Measurements from ENCODE around the gene DTNB.
"Not testable (repeated sequence)": the region's sequence is repeated elsewhere in the genome, so short reads cannot be mapped to it uniquely, and the experiment has no call there.

Gene DTNB

DNA sequence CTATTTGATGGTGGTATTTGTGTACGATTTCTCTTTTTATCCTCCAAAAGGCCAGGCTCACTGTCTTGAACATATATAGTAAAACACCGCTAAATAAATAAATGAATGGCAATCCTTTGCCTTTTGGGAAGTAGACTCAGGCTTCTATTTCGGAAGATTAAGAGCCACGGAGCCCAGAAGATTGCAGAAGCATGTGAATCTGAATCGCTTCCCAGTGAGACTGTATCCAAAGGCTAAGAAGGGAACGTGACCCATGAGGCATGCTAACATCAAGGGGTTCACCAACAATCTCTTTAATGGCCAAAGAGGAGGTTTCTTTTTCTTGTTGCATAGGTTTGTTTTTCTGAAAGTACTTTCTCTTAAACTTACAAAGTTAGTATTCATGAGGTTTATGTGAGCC, 261.6 kb downstream of the DTNB start:
- no peak for DNase-seq

DNA sequence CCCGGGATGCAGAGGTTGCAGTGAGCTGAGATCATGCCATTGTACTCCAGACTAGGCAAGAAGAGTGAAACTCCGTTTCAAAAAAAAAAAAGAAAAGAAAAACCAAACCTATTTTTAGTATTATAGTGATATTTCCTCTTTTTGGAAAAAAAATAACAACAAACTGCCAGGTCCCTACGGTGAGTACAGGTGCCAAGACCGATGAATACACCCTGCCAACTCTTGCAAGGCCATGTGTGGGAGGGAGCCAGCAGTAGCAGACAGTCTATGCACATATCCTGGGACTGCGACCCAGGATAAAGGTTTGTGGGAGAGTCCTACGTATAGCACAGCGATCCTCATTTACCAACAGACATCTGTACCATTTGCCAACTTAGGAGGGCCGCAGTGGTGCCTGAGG, 262.1 kb downstream of the DTNB start:
- DNase-seq, result no peak

DNA sequence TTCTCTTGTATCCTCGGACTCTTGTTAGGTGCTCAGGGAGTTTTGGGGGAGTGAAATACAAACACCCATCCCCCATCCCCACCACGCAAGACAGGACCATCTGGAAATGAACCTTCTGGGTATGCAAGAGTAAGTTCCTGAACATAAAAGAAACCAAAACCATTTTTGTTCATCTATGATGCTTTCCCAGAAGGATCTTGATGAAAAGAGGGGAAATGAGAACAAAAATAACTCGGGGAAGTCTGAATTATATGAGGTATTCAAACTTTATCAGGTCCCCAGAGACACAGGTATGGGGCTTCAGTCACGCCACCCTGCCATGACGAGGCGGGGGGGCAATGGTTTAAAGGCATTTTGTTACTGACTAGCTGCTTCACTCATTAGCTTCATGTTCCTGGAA, 263.0 kb downstream of the DTNB start:
- DNase-seq, result no peak

DNA sequence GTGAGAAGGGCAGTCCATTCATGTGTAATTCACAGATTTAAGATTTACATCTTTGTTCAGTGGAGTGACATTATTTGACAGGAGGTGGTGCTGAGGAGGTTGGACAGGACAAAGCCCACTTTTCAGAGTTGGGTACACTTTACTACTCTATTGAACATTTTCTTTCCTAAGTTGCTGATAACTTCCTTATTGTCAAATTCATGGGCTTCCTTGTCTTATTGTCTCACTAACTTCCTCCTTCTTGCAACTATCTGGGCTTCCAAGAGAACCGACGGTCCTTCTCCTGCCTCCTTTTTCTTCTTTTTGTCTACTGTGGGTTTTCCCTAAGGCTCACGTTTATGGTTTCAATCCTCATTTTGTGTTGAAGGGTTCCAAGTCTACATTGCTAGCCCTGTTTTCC, 263.9 kb downstream of the DTNB start:
- no peak for DNase-seq

DNA sequence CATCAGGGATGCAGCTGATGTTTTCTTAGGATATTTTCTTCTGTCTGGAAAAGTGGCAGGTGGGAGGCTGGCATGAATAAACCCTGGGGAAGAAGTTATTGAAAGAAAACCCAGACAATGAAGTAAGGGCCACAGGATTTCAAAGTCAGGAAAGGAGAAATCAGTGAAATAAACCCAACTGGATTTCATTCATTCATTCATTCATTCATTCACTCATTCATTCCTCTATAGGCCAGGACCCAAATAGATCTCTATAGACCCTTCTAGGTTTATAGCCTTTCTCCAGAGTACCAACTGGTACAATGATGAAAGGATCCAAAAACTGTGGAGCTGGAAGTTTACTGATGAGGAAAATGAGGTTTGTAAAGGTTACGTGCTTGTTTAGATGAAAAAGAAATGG, 264.3 kb downstream of the DTNB start:
- no peak for DNase-seq

DNA sequence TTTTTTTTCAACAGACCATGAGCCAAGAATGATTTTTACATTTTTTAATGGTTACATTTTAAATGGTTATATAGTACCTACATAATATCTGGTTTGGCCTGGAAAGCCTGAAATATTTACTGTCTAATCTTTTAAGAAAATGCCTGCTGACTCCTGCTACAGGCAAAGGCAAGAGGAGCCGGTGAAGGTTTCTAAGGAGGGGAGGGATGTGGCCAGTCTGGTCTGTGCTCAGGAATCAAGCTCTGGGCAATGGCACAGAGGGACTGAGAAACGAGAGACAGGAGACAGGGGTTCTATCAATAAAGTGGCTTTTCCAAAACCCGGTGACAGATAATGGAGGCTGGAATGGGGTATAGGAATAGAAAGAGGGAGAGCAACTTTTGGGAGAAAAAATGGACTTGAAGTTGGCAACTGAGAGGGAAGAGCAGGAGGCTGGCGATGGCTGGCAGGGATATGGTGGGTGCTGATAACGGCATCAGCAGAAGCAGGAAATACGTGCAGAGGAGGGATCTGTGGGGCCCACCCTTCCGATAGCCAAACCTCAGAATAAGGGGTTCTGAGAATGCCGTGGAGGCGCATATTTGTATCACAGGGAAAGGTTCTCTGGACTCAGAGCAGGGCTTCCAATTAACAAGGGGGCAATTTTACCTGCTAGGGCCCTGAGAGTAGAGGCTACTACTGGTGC, 267.6 kb downstream of the DTNB start:
- no peak for DNase-seq

DNA sequence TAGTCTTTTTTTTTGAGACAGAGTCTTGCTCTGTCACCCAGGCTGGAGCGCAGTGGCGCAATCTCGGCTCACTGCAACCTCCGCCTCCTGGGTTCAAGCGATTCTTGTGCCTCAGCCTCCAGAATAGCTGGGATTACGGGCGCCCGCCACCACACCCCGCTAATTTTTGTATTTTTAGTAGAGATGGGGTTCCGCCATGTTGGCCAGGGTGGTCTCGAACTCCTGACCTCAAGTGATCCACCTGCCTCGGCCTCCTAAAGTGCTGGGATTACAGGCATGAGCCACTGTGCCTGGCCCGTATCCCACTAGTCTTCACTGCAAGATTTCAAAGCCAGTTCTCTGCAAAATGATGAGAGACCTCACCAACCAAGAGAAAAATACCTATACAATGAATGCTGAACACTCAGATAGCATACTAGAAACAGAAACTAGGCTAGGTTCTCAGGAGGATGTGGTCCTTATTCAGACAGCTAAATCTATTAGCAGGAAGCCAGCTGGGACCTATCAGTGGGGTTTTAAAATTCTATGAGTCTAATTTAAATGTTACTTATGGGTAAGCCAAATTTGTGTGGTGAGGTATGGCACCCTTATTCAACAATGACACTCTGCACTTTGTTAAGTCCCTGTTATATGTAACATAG, 270.1 kb downstream of the DTNB start:
- not testable (repeated sequence) for DNase-seq

DNA sequence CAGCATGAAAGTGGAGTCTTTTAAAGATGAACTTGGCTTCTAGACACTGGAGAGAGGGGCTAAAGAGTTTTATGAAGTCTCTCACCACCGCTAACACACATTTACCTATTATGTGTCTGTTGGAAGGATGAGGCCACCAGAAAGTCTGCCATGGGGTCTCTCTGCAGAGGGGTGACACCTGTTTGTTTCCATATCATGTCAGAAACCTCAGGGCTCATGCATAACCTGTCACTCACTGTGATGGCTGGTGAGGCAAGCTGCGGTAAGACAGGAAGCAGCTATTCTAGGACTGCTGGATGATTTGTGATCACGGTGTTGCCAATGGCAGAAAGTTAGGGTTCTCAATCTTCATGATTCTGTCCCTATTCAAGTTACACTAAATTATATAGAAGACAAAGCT, 270.9 kb downstream of the DTNB start:
- no peak for DNase-seq

DNA sequence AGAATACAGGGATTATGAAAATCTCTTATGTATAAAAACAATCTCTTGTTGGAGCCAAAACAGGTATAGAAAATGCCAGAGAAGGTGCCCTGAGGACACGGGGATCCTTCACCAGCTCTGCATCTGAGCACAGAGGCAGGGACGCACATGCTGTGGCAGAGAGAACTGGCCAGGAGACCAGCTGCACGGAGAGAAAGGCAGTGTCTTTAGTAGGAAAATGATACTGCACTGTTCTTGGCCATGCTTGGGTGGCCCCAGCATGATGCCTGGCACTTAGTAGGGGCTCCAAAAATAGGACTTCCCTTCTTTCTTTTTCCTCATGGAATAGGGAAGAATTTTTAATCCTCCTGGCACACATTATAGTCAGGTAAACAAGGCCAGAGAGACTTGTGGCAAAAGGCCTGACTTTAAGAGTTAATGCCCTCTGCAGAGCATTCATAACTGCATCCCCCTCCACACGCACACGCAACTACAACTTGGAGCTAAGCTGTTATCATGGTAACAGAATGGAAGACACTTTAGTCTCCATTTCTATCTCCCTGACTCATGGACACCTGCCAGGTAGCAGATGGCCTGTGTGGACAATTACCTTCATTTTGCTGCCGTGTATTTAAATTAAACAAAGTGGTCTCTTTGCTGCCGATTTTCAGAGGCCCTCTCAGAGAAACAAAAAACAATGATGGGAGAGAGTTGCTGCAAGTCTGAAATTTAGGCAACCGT, 271.9 kb downstream of the DTNB start:
- DNase-seq, result no peak

DNA sequence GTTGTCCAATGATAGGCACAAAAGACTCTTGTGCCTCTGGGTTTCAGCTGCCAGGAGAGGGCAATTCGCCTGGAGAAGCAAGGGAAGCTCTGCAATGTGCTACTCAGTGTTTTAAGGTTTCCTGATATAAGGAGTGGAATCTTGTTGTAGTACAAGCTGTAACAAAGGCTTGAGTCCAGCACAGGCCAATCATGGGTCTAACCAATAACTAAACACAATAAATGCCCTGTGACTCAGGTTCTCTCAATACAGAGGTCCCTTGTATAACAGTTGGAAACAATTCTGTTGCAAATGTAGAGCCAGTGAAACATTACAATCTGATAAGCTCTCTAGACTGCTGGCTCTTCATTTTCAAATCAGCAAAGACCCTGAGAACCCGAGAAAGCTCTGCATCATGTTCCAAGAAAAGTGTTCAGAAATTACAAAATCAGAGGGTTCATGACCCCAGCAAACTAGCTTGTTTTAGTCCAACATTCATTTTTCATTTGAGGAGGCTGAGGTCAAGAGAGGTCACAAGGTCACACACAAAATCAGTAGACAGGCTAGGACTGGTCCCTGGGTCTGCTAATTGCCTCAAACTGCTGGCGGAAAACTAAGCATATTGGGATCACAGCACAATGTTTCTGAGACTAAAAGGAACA, 272.7 kb downstream of the DTNB start:
- DNase-seq, result no peak

DNA sequence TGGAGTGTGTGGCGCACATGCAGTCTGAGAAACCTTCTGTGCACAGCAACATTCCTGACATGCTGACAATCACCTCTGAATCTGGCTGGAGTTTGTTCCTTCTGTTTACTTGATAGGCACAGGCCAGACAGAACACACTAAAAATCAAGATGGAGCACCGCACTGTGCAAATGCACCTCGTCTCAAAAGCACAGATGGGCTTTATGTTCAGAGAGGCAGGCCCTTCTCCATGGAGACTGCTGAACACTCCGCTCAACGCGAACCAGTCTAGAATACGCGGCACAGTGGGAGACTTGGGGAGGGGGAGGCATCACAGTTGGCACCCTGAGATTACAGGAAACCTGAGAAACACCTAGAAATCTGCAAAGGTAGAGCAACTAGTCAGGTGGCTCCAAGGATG, 273.2 kb downstream of the DTNB start:
- no peak for DNase-seq

DNA sequence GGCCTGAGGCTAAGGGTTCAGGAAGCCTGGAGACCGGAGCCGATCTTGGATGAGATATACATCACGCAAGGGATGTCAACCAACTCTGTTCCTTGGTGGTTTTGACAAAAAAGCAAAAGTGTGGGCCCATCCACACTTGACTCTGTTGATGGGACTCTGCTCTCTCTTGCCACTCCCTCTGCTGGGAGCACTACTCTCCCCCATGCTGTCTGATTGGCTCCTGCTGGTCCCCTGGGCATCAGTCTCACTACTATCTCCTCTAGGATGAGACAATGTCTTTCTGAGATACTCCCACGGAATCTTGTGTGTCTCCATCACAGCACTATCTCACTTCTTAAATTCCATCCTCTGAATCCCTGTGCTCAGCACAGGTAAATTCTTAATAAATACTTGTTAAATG, 274.8 kb downstream of the DTNB start:
- DNase-seq, result no peak

DNA sequence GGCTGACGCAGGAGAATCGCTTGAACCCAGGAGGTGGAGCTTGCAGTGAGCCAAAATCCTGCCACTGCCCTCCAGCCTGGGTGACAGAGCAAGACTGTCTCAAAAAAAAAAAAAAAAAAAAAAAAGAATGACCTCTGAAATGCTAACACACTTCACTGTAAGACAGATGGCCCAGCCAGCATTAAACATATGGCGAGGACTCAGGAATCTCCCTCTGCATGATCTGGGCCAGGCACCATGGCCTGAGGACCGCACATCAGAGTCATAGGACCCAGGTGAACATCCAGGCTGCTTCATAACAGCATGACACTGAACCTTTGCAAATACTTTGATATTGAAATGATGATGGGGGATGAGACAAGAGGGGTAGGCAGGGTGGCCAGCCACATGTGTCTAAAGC, 275.6 kb downstream of the DTNB start:
- DNase-seq, result no peak

DNA sequence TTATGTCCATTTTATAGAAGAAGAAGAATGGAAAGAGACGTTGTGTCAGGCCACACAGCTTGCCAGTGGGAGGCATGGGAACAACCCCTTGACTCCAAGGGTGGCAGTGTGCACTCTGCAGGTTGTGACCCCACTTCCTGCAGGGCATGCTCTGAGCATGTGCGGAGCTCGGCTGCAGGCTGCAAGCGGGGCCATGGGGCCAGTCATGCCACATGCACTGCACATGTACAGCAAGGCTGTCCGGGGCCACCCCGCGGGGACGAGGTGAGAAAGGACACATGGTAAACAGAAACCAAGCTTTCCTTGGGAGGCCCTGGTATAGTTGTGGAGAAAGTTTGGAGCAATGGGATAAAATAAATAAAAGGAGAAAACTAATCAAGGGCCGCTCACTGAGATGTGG, 284.2 kb downstream of the DTNB start:
- no peak for DNase-seq

DNA sequence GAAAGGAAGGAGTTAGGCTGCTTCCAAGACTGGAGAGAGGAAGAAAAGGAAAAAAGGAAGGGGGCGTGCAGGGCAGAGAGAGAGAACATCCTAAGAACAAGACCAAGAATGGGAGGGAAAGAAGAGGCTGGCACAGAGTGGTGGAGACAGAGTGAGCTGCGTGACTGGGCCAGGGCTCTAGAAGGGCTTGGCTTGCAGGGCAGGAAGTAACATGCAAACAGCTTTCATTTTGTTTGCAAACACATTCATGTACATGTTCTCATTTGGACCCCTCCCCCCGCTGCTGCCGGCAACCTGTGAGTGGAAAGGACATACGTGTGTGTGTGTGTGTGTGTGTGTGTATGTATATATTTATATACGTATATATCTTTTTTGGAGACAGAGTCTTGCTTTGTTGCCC, 284.9 kb downstream of the DTNB start:
- no peak for DNase-seq

DNA sequence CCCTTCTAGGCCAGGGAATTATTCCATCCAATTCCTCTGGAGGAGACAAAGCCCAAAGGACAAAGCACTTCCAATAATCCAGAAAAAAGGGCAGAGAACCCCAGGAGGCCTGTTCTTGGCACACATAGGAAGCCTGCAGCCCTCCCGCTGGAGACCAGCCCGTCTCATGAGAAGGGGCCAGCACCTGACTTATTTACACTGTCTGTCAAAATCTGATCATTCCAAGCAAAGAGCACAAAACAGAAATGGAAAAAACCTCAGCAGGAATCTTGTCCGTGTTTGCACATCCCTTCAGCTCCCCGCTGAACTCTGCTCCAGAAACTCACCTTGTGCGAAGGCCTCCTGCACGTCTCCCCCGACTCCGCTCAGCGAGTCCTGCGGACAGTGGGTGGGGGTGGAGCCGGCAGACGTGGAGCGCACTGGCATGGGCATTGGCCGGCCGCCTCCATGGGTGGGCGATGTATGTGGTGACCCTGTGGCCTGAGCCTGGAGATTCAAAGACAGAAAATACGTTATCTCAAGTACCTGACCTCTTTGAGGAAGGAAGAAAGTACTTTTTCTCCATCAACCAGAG, 285.4 kb downstream of the DTNB start:
- no peak for DNase-seq

DNA sequence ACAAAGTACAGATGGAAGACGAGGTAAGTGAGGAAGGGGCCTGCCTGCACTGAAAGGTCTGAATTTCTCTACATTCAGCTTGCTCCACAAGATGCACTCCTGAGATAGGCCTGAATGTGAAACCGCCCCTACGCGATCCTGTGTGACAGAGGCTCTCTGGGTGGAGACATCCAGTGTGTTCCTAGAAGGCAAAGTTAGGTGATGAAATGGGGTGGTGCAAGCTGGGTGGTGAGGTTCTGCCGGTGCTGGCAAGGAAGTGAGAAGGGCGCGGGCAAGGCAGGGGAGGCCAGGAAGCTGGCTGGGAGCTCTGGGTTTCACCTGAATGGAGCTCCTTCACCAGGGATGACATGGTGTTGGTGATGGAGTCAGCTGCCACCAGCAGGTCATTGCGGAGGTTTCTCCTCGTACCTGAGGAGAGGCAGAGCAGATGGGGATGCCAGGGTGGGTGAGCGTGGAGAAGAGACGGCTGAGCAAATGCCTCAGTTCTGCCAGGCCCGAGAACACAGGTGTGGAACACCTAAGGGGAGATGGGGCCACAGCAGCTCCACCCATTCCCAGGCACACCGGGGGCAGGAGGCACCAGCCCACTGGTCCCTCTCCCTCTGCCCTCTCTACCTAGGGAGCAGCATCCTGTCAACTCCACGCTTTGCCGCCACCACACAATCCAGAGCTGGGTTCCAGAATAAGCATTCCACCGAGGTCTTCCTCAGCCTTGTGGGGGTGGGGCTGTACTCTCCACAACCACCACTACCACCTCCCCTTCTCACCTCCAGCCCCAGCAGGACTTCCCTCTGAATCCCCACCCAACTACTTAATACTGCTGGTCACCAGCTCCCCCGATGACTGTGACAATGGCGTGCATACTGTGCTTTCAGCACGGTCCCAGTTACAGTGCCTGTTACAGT, 286.2 kb downstream of the DTNB start:
- no peak for DNase-seq

DNA sequence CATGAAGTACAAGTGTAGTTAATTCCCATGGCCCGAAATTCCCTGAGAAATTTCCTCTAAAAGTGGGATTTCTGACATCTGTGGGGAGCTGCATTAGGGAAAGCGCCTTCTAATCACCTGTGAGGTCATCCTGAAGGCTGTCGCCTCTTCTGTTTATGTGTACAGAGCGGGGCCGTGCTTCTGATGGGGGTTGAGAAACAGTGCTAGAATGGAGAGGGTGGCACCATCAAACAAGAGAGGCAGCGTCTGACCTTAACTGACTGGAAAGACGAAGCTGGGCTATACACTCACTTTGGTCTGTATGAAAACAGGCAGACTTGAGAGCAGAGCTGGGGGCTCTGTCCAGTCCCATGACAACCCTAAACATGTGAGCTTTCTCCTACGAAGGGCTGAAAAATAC, 287.5 kb downstream of the DTNB start:
- no peak for DNase-seq

DNA sequence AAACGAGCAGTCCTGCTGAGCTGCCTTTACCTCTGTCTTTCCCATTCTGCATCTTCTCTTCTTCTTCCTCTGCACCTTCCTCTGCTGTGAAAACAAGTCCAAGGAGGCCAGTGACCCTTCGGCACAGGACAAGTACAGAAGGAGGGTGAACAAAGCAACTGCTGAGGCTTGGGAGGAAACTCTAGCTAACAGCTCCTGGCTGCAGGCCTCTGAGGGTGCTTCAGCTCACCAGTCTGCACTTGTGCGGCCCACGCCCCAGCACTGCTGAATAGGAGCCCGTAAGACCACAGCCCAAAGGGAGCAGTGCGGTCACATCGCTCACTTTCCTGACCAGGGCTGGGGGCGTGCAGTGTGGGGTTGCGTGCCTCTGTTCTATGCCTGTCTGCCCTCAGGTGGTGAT, 289.6 kb downstream of the DTNB start:
- no peak for DNase-seq

DNA sequence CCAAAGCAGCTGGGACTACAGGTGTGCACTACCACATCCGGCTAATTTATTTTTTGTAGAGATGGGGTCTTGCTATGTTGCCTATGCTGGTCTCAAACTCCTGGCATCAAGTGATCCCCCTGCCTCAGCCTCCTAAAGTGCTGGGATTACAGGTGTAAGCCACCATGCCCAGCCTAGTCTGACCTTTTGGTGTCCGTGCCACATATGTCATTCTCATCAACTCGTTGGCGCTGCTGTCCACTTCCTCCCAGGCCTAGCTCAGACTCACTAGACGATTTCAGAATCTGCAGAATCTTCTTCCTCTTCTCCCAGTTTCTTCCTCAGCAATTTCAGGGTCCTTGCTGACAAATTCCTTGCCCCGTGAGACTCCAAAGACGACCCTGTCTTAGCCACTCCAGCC, 291.9 kb downstream of the DTNB start:
- DNase-seq, result no peak

DNA sequence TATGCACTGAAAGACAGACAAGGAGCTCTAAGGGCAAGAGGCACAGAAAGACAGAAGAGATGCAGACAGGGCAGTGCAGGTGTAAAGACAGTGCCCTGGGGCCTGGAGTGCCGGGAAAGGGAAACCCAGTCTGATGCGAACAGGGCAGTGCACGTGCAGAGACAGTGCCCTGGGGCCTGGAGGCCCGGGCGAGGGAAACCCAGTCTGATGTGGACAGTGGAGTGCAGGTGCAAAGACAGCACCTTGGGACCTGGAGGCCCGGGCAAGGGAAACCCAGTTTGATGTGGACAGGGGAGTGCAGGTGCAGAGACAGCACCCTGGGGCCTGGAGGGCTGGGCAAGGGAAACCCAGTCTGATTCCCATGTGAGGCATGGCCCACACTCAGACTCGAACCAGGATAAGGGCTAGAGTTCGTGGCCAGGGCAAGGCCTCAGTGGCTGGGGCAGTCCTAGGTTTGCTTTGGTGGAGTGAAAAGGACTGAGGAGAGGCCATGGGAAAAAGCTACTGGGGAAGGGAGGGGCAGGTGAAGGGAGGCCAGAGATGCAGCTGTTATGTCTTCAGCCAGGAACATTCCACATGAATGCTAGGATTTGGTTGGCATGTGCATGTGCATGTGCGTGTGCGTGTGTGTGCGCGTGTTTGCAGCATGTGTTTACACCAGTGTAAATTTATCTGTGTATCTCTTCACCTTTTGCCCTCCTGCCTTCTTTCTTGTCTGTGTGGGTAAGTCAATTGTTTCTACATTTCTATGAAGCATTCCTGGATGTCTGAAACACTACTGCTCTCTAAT, 292.6 kb downstream of the DTNB start:
- DNase-seq, result no peak

DNA sequence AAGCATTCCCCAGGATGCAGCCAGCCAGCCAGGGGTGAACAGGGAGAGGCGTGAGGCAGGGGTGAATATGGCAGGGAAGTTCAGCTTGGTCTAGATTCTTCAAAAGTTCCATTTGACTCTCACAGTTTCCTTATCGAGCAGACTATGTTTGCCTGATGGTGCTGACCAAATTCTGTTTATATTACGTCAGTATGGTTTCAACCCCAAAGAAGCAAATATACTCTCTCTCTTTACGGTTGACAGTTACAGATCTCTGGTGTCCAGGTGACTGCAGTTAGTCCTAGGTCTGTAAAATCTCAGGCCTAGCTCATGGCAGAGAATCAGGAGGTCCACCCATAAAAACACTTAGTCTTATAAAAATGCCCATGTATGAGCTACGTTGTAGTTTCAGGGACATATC, 293.4 kb downstream of the DTNB start:
- DNase-seq, result peak; percentile 5
